NCI-H510A treated with DMSO at 0.1 percent for 48 hours (cell line): Measurements from ENCODE around the gene CASP7.
"Not testable (repeated sequence)": the region's sequence is repeated elsewhere in the genome, so short reads cannot be mapped to it uniquely, and the experiment has no call there.

Source experiments
- DNase-seq: peaks from one replicate; lab custom pipeline; 2025; lab: John Stamatoyannopoulos, UW

CASP7 gene

DNA sequence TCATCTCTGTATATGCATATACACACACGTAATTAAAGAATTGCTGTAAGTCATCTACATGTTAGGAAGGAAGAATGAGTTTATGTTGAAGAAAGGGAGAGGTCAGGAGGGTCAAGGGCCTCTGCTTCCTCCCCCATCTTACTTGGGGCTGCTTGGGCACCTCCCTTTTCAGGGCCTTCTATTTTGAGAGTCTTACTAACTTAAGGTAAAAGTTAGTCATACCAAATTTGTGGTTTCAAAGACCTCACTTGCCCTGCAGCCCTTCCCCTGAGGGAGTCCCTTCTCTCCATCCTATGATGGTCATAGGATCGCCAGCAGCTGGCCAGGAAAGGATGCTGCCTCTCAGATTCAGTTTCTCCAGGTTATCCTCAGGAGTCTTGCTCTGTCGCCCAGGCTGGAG is 74.4 kb downstream of the CASP7 start:
- no peak for DNase-seq

GRCh38 chr10:113754768-113755167 is 75.1 kb downstream of the CASP7 start:
- DNase-seq: no peak

DNA sequence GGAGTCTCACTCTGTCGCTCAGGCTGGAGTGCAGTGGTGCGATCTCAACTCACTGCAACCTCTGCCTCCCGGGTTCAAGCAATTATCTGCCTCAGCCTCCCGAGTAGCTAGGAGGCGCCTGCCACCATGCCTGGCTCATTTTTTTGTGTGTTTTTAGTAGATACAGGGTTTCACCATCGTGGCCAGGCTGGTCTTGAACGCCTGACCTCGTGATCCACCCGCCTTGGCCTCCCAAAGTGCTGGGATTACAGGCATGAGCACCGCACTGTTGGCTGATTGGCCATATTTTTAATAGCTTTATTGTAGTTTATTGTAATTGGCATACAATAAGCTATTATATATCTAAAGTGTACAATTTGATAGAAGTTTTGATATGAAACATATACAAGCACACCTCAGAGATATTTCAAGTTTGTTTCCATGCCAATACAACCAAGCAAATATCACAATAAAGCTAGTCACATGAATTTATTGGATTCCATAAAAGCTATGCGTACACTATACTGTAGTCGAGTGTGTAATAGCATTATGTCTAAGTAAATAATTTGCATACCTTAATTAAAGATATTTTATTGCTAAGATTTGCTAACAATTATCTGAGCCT is 77.3 kb downstream of the CASP7 start:
- no peak for DNase-seq

DNA sequence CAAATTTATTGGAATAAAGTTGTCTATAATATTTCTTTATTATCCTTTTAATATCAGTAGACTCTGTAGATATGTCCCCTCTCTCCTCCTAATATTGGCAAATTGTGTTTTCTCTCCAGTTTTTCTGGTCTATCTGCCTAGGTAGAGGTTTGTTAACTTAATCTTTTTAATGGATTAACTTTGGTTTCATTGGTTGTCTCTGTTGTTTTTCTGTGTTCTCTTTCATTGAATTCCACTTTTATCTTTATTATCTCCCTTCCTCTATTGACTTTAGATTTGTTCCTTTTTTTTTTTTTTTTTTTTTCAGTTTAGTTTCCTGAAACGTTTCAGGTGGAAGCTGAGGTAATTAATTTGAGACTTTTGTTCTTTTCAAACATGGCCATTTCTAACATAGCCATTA is 82.4 kb downstream of the CASP7 start:
- no peak for DNase-seq

DNA sequence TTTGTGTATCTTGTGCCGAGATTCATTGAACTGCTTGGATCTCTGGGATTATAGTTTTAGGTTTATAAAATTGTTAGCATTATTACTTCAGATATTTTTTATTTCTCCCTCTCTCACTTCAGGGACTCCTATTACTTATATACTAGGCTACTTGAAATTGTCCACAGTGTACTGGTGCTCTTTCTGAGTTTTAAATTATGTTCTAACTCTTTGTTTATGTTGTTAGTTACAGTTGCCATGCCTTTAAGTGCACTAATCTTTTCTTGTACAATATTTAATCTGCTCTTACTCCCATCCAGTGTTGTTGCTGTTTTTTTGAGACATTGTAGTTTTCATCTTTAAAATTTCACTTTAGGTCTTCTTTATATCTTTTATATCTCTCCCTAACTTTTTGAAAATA is 84.9 kb downstream of the CASP7 start:
- DNase-seq: no peak

DNA sequence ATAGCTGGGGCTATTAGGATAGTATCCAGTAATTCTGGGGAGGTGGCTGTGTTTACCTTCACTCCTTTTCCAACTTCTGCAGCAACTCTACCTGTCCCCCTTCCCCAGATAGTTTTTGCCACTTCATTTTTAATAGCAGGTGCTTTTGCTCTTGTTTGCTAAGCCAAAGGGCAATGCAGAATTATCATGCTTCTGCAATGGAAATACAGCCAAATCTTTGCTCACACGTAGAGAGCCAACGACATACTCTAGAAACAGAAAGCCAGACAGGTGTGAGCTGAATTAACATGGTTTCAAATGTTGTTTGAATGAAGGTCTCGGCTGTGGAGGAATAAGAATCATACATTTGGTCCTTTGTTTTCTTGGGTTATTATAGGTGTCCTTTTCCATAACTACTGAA is 86.2 kb downstream of the CASP7 start:
- DNase-seq: no peak

DNA sequence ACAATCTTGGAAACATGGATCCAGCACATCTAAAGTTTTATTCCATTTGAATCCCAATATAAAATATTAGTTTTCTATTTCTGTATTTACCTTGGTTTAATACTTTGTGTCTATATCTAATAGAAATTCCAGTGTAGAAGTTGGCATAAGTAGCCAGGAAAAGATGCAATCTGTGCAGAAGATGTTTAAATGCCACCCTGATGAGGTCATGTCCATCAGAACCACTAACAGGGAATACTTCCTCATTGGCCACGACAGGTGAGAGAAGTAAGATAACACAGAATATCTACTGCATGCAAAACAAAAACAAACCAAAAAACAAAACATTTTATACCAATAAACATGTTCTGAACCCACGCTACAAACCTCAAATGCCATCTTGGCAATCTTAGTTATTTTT is 87.5 kb downstream of the CASP7 start:
- no peak for DNase-seq

GRCh38 chr10:113770346-113770745 is 90.6 kb downstream of the CASP7 start:
- no peak for DNase-seq

- DNase-seq: not testable (repeated sequence)
Measured at GRCh38 chr10:113771131-113771530, 91.4 kb downstream of the CASP7 start.

DNA sequence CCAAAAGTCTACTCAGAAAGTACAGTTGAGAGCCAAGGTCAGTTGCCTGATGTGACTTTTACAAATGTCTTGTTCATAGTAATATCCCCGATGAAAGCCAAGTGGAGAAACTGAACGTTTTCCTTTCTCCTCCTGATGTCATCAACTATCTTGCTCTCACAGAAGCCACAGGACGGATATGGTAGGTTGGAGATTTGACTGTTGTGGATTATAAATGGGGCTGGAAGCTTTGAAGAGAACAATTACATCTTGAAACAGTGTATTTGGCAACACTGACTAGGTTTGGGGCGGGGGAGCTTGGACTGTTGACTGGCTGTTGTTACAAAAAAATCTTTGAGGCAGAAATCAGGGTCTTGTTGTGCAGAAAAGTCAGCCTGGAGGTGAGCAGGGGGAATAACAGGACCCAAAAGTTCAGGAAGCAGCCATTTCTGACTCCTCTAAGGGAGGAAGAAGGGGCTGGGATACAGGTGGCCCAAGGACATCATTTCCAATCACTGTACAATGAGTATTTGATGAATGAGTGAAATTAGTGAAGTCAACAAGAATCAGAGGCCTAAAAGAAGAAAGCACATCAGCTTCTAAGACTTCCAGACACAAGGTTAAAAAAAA is 96.1 kb downstream of the CASP7 start:
- no peak for DNase-seq

DNA sequence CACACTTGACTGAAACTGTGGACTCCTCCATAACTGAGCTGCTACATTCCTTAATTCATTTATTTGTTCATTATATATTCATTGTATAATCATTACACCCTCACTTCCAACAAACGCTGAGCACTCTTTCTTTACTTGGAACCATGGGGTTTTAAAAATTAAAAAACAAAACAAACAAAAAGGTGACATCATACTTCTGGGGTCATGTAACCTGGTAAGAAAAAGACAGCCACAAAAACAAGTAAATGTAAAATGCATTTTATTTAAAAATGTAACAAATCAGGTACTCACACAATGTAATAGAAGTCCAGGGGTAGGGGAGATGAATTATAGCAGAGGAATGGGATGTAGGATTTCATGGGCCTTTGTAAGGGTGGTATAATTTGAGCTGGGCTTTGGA is 96.8 kb downstream of the CASP7 start:
- DNase-seq: no peak
